Sigmoid colon (tissue), 4 donors: Measurements from ENCODE around the gene ZNF655.

Source experiments
- CTCF ChIP-seq, 4 experiments: fragments of 450-650 bp in 3 of 4; fragments of 200-600 bp in 1 of 4; IDR thresholded peaks; one replicate each; pipeline ENCODE4 v1.5.1; 2016 to 2019; ENCODE audit warnings: antibody characterized with exemption in 4 of 4, mild to moderate bottlenecking in 3 of 4, moderate library complexity in 2 of 4
- POLR2A ChIP-seq, 2 donors: fragments of 450-650 bp; IDR thresholded peaks; one replicate each; pipeline ENCODE4 v1.6.1; 2016; ENCODE audit warnings: antibody characterized with exemption in 2 of 2, mild to moderate bottlenecking in 2 of 2, moderate library complexity in 2 of 2
- POLR2AphosphoS5 ChIP-seq, 4 donors: sonication (generic); formaldehyde crosslinking; IDR thresholded peaks; one replicate each; pipeline ENCODE4 v1.6.1; 2017; ENCODE audit warnings: antibody characterized with exemption in 4 of 4

GRCh38 chr7:99525713-99526440, 32.6 kb upstream of the ZNF655 start:
- TF ChIP-seq POLR2A (IDR thresholded peaks at IDR 0.05) (no peak), CTCF (IDR thresholded peaks at IDR 0.05) (no peak), POLR2AphosphoS5 (IDR thresholded peaks at IDR 0.05) (no peak)
